Stimulated activated CD8-positive, alpha-beta memory T cell treated with anti-CD3 and anti-CD28 coated beads, Interleukin-2, amount 100 ng/mL, for 1 hour (primary cell): ENCODE data around the gene FBXL4.

Experiments
- DNase-seq, 2 donors: peaks; one replicate each; pipeline ENCODE4 v3.0.0-alpha.2; 2020; ENCODE audit warnings: low read depth in 2 of 2

Gene FBXL4

GRCh38 chr6:98838975-98839374 lies 108.8 kb downstream of the FBXL4 start:
- no peak for DNase-seq

- DNase-seq = no peak
Measured at GRCh38 chr6:98838032-98838431, 109.7 kb downstream of the FBXL4 start.

- DNase-seq = no peak
Measured at GRCh38 chr6:98836962-98837944, 110.5 kb downstream of the FBXL4 start.

GRCh38 chr6:98836025-98836961 lies 111.5 kb downstream of the FBXL4 start:
- DNase-seq = no peak

GRCh38 chr6:98835149-98836024 lies 112.4 kb downstream of the FBXL4 start:
- no peak for DNase-seq

- peak in 1 of 2 donors; percentile 31 for DNase-seq
Measured at GRCh38 chr6:98834060-98835031, 113.4 kb downstream of the FBXL4 start, which contains the start of gene POU3F2. Gene POU3F2, plus strand, starts transcription at chr6:98834574. Its CDS starts 300 bp downstream, at chr6:98834874.

- DNase-seq = no peak
Measured at GRCh38 chr6:98833307-98834059, 114.3 kb downstream of the FBXL4 start.

GRCh38 chr6:98833057-98833306 lies 114.8 kb downstream of the FBXL4 start:
- DNase-seq = no peak

- DNase-seq = no peak
Measured at GRCh38 chr6:98832284-98833056, 115.3 kb downstream of the FBXL4 start.

GRCh38 chr6:98831959-98832283 lies 115.8 kb downstream of the FBXL4 start:
- DNase-seq = no peak

- no peak for DNase-seq
Measured at GRCh38 chr6:98831057-98831958, 116.4 kb downstream of the FBXL4 start.

GRCh38 chr6:98830146-98830545 lies 117.6 kb downstream of the FBXL4 start:
- no peak for DNase-seq

- no peak for DNase-seq
Measured at GRCh38 chr6:98828941-98829411, 118.8 kb downstream of the FBXL4 start.

GRCh38 chr6:98828211-98828788 lies 119.4 kb downstream of the FBXL4 start:
- no peak for DNase-seq

- DNase-seq = no peak
Measured at GRCh38 chr6:98827295-98828159, 120.2 kb downstream of the FBXL4 start.

GRCh38 chr6:98825600-98826230 lies 122.0 kb downstream of the FBXL4 start:
- no peak for DNase-seq
